HCT116 (cell line): Measurements from ENCODE around the gene CACNA1C. TPM values are rescaled to one million over a fixed set of nuclear protein-coding genes. Genes with fewer than 3 reads are reported as not detected.

Experiments
- ATAC-seq: fragments of 200-7000 bp; cut with Tn5 transposase; 2 replicates; pipeline ENCODE4 v1.9.1; 2020; ENCODE audit warnings: mild to moderate bottlenecking, moderate library complexity
- BruUV-seq: library from RNA; stranded (reverse); fragments of 400-500 nt; replicated peaks from 2 replicates; lab custom pipeline; 2021; lab: Mats Ljungman, UMichigan
- CTCF ChIA-PET: fragments of 300-600 bp; sonication (Branson Sonifier 250); formaldehyde crosslinking; loops from one replicate; lab custom pipeline; 2021; ENCODE audit warnings: antibody characterized with exemption; lab: Charles Lee
- POLR2A ChIA-PET: fragments of 300-600, 350-600 bp; sonication (Branson Sonifier 250); formaldehyde crosslinking; loops from one replicate; lab custom pipeline; 2021; ENCODE audit warnings: antibody characterized with exemption; lab: Charles Lee
- RAD21 ChIA-PET, 2 experiments: fragments of 300-600 bp; sonication (Branson Sonifier 250); formaldehyde crosslinking; loops; one replicate each; lab custom pipeline; 2023; ENCODE audit warnings: low total read pairs in 2 of 2; ENCODE audit not compliant: uncharacterized antibody in 2 of 2, unreplicated experiment in 2 of 2, low non-redundant PET in 1 of 2; lab: Charles Lee
- DNase-seq: peaks from one replicate; pipeline ENCODE4 v3.0.0-alpha.2; 2010; ENCODE audit warnings: low read depth, low spot score
- H2AFZ ChIP-seq: fragments of 200-600 bp; shearing (Covaris generic), sonication (generic); 2 replicates; pipeline ENCODE4 v1.6.1; 2017; ENCODE audit warnings: low read depth, mixed run types, mixed read lengths, antibody characterized with exemption, low read length; ENCODE audit not compliant: poor library complexity, severe bottlenecking
- H3K27ac ChIP-seq: 2 replicates; pipeline ENCODE4 v1.5.1; 2012; ENCODE audit warnings: low read depth, low read length
- H3K27me3 ChIP-seq: fragments of 200-600 bp; sonication (generic); 2 replicates; pipeline ENCODE4 v1.6.1; 2016; ENCODE audit warnings: mixed run types, low read length, mixed read lengths; ENCODE audit not compliant: insufficient read depth
- H3K36me3 ChIP-seq, 2 experiments: fragments of 200-500 bp in 1 of 2; fragments of 200-600 bp in 1 of 2; sonication (Bioruptor generic) in 1 of 2; sonication (generic) in 1 of 2; 2 replicates each; pipeline versions ENCODE4 v1.5.1 to v1.6.1; 2014 to 2016; ENCODE audit warnings: low read length in 2 of 2, inconsistent platforms in 1 of 2, mixed read lengths in 1 of 2, mixed run types in 1 of 2; ENCODE audit not compliant: insufficient read depth in 2 of 2, control insufficient read depth in 1 of 2
- H3K4me1 ChIP-seq, 2 experiments: fragments of 200-600 bp in 1 of 2; sonication (generic) in 1 of 2; 2 replicates each; pipeline versions ENCODE4 v1.5.1 to v1.6.1; 2012 to 2017; ENCODE audit warnings: low read length in 2 of 2, inconsistent platforms in 1 of 2, mild to moderate bottlenecking in 1 of 2, mixed read lengths in 1 of 2, mixed run types in 1 of 2, moderate library complexity in 1 of 2; ENCODE audit not compliant: insufficient read depth in 2 of 2, control insufficient read depth in 1 of 2
- H3K4me2 ChIP-seq: fragments of 200-600 bp; sonication (generic); 2 replicates; pipeline ENCODE4 v1.6.1; 2017; ENCODE audit warnings: mixed run types, low read length, mixed read lengths
- H3K4me3 ChIP-seq, 2 experiments: fragments of 200-600 bp in 1 of 2; sonication (generic) in 1 of 2; replicated peaks in 1 of 2; 2 replicates each; pipeline ENCODE4 v1.5.1; 2011 to 2016; ENCODE audit warnings: low read length in 2 of 2, control low read depth in 1 of 2, low read depth in 1 of 2, mild to moderate bottlenecking in 1 of 2, mixed read lengths in 1 of 2, mixed run types in 1 of 2
- H3K79me2 ChIP-seq: fragments of 200-600 bp; sonication (generic); 2 replicates; pipeline ENCODE4 v1.6.1; 2017; ENCODE audit warnings: mild to moderate bottlenecking, mixed run types, low read length, moderate library complexity, mixed read lengths; ENCODE audit not compliant: insufficient read depth
- H3K9ac ChIP-seq: fragments of 200-600 bp; sonication (generic); 2 replicates; pipeline ENCODE4 v1.6.1; 2016; ENCODE audit warnings: low read length, mixed read lengths
- H3K9me2 ChIP-seq: fragments of 200-600 bp; sonication (generic), shearing (Covaris generic); 2 replicates; pipeline ENCODE4 v1.6.1; 2017; ENCODE audit warnings: mixed run types, mild to moderate bottlenecking, moderate library complexity; ENCODE audit not compliant: insufficient read depth
- H3K9me3 ChIP-seq, 2 experiments: fragments of 200-500 bp in 1 of 2; fragments of 200-600 bp in 1 of 2; sonication (Bioruptor generic) in 1 of 2; sonication (generic) in 1 of 2; 2 replicates each; pipeline ENCODE4 v1.6.1; 2014 to 2017; ENCODE audit warnings: low read length in 2 of 2, mixed read lengths in 2 of 2, inconsistent platforms in 1 of 2, low read depth in 1 of 2, mild to moderate bottlenecking in 1 of 2, mixed run types in 1 of 2, moderate library complexity in 1 of 2; ENCODE audit not compliant: control insufficient read depth in 1 of 2, insufficient read depth in 1 of 2
- H4K20me1 ChIP-seq: fragments of 200-600 bp; sonication (generic), shearing (Covaris generic); 2 replicates; pipeline ENCODE4 v1.6.1; 2017; ENCODE audit warnings: mixed run types, mild to moderate bottlenecking, moderate library complexity; ENCODE audit not compliant: insufficient read depth
- CBX3 ChIP-seq: IDR thresholded peaks from 2 replicates; pipeline ENCODE4 v1.6.1; 2012; ENCODE audit warnings: low read depth
- CEBPB ChIP-seq: IDR thresholded peaks from 2 replicates; pipeline ENCODE4 v1.6.1; 2012; ENCODE audit warnings: low read depth
- EGR1 ChIP-seq: IDR thresholded peaks from 2 replicates; pipeline ENCODE4 v1.6.1; 2012; ENCODE audit warnings: low read depth
- ELF1 ChIP-seq: IDR thresholded peaks from 2 replicates; pipeline ENCODE4 v1.6.1; 2012; ENCODE audit warnings: low read depth, borderline replicate concordance
- EZH2 ChIP-seq: fragments of 200-600 bp; sonication (generic); IDR thresholded peaks from 2 replicates; pipeline ENCODE4 v1.6.1; 2017; ENCODE audit warnings: antibody characterized with exemption, mixed run types
- EZH2phosphoT487 ChIP-seq: fragments of 200-600 bp; IDR thresholded peaks from 2 replicates; pipeline ENCODE4 v1.6.1; 2018; ENCODE audit warnings: antibody characterized with exemption, borderline replicate concordance
- POLR2AphosphoS5 ChIP-seq: IDR thresholded peaks from 2 replicates; pipeline ENCODE4 v1.6.1; 2011; ENCODE audit warnings: mild to moderate bottlenecking, low read depth, low read length, moderate library complexity
- RAD21 ChIP-seq: IDR thresholded peaks from 2 replicates; pipeline ENCODE4 v1.6.1; 2012; ENCODE audit warnings: low read depth, mild to moderate bottlenecking
- SIN3A ChIP-seq: IDR thresholded peaks from 2 replicates; pipeline ENCODE4 v1.6.1; 2012; ENCODE audit warnings: low read depth
- SP1 ChIP-seq: IDR thresholded peaks from 2 replicates; pipeline ENCODE4 v1.6.1; 2012; ENCODE audit warnings: low read depth
- YY1 ChIP-seq: IDR thresholded peaks from 2 replicates; pipeline ENCODE4 v1.6.1; 2011; ENCODE audit warnings: low read length, low read depth, moderate library complexity, mild to moderate bottlenecking; ENCODE audit not compliant: insufficient replicate concordance; ENCODE audit errors: extremely low read depth
- ZNF274 ChIP-seq: fragments of 200-500 bp; sonication (Bioruptor generic); IDR thresholded peaks from 2 replicates; pipeline ENCODE4 v1.6.1; 2014; ENCODE audit warnings: mild to moderate bottlenecking, low read depth, low read length, inconsistent platforms
- intact Hi-C: fragments of 100-400 bp; cut with micrococcal nuclease; formaldehyde crosslinking; loops from 2 replicates; pipeline ENCODE4 v1.10.0; 2022
- total RNA-seq: library from RNA; stranded (reverse); gene quantifications from one replicate; pipeline ENCODE4 v1.2.1, GENCODE V29; 2021; ENCODE audit not compliant: unreplicated experiment
- TF ChIP-seq, protein P1 (sequence below): IDR thresholded peaks from 2 replicates; pipeline ENCODE4 v1.6.1; 2012
- TF ChIP-seq, protein P2 (sequence below): IDR thresholded peaks from 2 replicates; pipeline ENCODE4 v1.6.1; 2012
- TF ChIP-seq, protein P3 (sequence below), 3 experiments: fragments of 200-600 bp in 1 of 3; sonication (generic) in 1 of 3; IDR thresholded peaks in 2 of 3; conservative IDR thresholded peaks in 1 of 3; 2 replicates each; pipeline ENCODE4 v1.5.1; 2012 to 2017; ENCODE audit warnings: low read depth in 2 of 3, low read length in 2 of 3, antibody characterized with exemption in 1 of 3, borderline replicate concordance in 1 of 3, control low read depth in 1 of 3, mild to moderate bottlenecking in 1 of 3, mixed read lengths in 1 of 3, mixed run types in 1 of 3, moderate library complexity in 1 of 3; ENCODE audit not compliant: insufficient read depth in 1 of 3

The CACNA1C gene
- total RNA-seq, 1 experiment from 2014 or later, result 0.05 TPM

DNA sequence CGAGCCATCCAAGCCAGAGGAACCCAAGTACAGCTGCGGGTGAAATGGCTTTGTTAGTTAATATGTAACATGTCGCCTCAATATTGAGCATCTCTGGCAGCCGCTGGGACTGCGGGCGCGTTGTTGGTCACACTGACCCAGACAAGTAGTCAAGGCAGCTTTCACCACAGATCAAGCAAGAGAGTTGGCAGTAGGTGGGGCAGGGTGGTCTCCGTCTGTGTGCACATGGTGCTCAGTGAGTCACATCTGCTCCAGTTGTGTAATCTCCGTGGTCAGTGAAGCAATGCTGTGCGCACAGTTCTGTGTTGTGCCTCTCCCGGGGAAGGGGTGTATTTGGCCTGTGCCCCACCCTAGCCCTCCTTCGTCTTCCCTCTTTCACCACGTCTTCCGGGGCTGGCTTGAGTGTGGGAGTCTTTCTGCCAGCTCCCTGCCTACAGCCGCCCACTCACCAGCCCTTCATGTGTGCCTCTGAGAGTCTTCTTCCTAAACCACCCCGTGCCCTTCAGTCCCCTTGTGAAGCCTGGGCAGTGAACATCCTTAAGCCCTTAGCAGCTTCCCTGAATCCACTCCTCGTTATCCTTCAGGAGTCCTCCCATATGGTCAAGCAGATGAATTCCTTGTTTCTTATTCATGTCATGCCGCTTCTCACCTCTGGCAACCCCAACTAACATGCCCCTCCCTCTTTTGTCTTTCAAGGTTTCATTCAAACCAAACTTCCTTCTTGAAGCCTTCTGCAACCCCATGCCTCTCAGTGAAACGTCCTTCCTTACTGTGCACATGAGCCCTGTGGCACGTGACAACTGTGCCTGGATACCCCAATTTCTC, 242.1 kb downstream of the CACNA1C start:
- intact Hi-C loops, result no loop called here
- H3K4me2 ChIP-seq, result no peak overlapping the region
- no peaks in the 10 kb centered on the region for H3K9me3 ChIP-seq
- DNase-seq (no peak), ATAC-seq (no peak)
- no peaks in the 10 kb centered on the region for H3K36me3 ChIP-seq
- H2AFZ ChIP-seq, result no peak overlapping the region
- H3K4me3 ChIP-seq, result no peak overlapping the region
- CTCF ChIA-PET, result no interaction called here
- H3K9me2 ChIP-seq, result no peaks in the 10 kb centered on the region
- H3K27me3 ChIP-seq, result peaks cover 4% of the 10 kb centered on the region; the same call in 1 of the 2 replicates
- TF ChIP-seq ZNF274 (no peak), EGR1 (no peak), POLR2AphosphoS5 (no peak), EZH2 (no peak), CEBPB (no peak), YY1 (no peak), CBX3 (no peak), RAD21 (no peak), SIN3A (no peak), ELF1 (no peak), EZH2phosphoT487 (no peak), SP1 (no peak)
- TF ChIP-seq, protein P1, sequence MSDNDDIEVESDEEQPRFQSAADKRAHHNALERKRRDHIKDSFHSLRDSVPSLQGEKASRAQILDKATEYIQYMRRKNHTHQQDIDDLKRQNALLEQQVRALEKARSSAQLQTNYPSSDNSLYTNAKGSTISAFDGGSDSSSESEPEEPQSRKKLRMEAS, result no peak
- TF ChIP-seq, protein P2, sequence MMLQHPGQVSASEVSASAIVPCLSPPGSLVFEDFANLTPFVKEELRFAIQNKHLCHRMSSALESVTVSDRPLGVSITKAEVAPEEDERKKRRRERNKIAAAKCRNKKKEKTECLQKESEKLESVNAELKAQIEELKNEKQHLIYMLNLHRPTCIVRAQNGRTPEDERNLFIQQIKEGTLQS, result no peak
- TF ChIP-seq, protein P3, sequence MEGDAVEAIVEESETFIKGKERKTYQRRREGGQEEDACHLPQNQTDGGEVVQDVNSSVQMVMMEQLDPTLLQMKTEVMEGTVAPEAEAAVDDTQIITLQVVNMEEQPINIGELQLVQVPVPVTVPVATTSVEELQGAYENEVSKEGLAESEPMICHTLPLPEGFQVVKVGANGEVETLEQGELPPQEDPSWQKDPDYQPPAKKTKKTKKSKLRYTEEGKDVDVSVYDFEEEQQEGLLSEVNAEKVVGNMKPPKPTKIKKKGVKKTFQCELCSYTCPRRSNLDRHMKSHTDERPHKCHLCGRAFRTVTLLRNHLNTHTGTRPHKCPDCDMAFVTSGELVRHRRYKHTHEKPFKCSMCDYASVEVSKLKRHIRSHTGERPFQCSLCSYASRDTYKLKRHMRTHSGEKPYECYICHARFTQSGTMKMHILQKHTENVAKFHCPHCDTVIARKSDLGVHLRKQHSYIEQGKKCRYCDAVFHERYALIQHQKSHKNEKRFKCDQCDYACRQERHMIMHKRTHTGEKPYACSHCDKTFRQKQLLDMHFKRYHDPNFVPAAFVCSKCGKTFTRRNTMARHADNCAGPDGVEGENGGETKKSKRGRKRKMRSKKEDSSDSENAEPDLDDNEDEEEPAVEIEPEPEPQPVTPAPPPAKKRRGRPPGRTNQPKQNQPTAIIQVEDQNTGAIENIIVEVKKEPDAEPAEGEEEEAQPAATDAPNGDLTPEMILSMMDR (IDR thresholded peaks at IDR 0.05 in 2 of 3, conservative IDR thresholded peaks at IDR 0.05 in 1 of 3; ENCODE audit: borderline replicate concordance in 1 of 3, insufficient read depth in 1 of 3, low read depth in 2 of 3, low read length in 2 of 3), result no peak
- POLR2A ChIA-PET, result no interaction called here
- no peak overlapping the region for H3K9ac ChIP-seq
- H3K27ac ChIP-seq, result no peak overlapping the region
- H4K20me1 ChIP-seq, result no peaks in the 10 kb centered on the region
- no TSS peak for BruUV-seq
- RAD21 ChIA-PET, result no interaction called here
- H3K4me1 ChIP-seq, result no peaks in the 10 kb centered on the region
- no peaks in the 10 kb centered on the region for H3K79me2 ChIP-seq
